GM12873 (cell line): Measurements from ENCODE around the gene BABAM1.

Experiments used
- CTCF ChIP-seq: IDR thresholded peaks from 2 replicates; pipeline ENCODE4 v1.5.1; 2012; ENCODE audit warnings: low read depth, mild to moderate bottlenecking, moderate library complexity, low read length, control low read depth; ENCODE audit not compliant: insufficient read depth; ENCODE audit errors: missing control alignments

The BABAM1 gene

DNA sequence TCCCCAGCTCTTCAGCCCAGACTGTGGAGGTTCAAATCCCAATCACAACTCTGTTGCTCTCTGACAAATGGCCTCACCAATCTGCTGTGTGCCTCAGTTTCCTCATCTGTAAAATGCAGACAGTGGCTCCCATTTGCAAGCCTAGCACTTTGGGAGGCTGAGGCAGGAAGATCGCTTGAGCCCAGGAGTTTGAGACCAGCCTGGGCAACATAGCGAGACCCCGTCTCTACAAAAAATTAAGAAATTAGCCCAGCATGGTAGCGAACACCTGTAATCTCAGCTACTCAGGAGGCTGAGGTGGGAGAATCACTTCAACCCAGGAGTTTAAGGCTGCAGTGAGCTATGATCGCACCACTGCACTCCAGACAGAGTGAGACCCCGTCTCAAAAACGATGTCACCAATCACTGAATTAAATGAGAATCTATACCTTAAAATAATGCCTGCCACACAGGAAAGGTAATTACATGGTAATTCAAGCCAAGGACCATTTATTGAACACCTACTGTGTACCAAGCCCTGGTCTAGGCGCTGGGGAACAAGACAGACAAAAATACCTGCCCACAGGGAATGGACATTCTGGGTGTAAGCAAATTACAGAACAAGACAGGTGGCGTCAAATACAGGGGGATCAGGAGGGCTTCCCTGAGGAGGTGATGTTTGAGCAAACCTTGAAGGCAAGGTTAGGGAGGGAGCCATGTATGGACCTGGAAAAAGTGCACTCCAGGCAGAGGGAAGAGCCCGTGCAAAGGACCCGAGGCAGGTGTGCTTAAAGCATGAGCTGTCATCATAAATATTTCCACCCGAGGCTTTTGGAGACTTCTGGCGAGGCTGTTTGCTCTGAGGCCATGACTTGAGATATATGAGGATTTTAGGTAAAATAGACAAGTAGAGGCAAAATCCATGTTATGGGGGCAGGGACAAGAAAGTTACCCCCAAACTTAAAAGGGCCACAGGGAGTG, 29.2 kb upstream of the BABAM1 start:
- no peak for TF ChIP-seq CTCF

DNA sequence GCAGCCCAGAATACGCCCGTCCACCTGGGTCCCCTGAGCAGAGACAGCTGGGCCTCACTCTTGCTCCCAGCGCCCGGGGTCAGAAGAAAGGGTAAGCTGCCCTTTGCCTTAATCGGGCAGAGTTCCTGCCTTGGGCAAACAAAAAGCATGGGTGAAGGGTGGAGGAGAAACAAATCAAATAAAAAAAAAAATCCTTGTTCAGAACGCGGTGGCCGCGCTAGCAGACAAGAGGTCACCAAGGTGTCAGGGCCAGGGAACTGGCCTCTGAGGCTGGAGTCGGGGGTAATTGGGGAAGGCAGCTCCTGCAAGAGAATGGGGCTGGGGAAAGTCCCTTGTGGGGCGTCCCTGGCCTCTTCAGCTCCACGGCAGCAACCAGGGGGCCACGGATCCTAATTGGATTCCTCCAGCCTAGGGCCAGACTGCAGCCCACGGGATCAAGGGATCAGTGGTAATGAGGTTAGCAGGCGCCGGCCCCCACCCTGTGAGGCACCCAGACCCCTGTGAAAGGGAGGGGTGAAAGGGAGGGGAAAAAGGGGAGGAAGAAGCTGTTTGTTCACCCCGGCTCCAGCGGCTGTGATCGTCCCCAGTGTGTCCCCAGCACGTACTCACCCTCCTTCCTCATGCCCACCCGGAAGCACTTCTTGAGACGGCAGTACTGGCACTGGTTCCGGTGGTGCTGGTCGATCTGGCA, 27.0 kb upstream of the BABAM1 start:
- no peak for TF ChIP-seq CTCF

DNA sequence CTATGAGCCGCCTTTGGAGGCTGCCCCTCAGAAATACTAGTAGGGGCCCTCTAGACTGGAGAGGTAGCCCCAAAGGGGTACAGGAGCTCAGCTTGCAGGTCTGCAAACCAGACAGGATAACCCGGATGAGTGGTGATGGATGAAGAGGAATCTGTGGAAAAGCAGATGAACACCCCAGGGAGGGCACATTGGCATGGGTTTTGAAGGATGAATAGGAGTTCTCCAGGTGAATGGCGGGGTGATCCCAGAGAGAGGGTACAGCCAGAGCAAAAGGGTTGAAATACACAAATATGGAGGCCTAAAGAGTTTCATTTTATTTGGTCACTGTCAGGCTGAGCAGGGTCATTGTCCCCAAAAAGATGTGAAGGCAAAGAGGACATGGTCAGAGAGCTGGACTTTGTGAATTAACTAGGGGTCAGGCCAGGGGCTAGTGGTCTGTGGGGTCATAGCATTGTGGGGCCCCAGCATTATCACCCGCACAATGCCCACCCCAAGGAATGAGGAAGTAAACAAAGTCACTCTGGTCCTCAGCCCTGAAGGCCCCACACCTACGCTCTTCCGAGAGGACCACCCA, 26.3 kb upstream of the BABAM1 start:
- TF ChIP-seq CTCF: no peak

GRCh38 chr19:17242431-17243208, 24.6 kb upstream of the BABAM1 start:
- TF ChIP-seq CTCF: no peak

GRCh38 chr19:17243211-17243829, 23.9 kb upstream of the BABAM1 start:
- TF ChIP-seq CTCF: no peak

DNA sequence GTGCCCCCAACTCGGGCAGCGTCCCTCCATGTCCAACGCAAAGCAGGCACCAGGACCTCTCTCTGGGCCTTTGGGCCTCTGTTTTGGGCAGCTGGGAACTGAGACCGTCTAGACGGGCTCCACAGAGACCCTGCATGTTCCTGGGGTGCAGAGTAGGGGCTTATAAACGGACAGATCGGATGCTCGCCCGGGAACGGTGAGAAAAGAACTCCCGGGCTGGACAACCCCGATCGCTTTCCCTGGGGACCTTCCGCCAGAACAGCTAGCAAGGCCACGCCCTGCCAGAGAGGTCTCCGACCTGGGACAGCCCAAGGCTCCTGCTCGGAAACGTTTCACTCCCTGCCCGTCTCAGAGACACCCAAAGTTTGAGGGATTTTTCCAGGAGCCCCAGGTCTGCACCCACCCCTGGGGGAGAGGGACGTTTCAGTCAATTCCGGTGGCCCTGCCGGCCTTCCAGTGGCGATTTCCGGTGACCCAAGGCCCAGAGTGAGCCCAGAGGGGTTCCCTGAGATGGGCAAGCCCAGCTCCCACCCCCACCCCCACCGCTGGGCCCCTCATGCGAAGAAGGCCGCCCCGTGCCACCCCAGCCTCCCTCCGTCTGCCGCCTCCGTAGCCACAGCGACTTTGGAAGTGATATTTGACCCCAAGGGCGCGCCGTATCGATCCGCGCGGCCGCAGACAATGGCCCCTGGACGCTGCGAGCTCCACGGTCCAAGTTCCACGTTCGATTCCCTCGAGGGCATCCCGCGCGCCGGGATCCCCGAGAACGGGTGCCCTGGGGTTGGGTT, 23.2 kb upstream of the BABAM1 start:
- TF ChIP-seq CTCF: no peak
